ENCODE results near the gene BLOC1S2.
"Not testable (repeated sequence)": the region's sequence is repeated elsewhere in the genome, so short reads cannot be mapped to it uniquely, and the experiment has no call there.

BLOC1S2 gene

DNA sequence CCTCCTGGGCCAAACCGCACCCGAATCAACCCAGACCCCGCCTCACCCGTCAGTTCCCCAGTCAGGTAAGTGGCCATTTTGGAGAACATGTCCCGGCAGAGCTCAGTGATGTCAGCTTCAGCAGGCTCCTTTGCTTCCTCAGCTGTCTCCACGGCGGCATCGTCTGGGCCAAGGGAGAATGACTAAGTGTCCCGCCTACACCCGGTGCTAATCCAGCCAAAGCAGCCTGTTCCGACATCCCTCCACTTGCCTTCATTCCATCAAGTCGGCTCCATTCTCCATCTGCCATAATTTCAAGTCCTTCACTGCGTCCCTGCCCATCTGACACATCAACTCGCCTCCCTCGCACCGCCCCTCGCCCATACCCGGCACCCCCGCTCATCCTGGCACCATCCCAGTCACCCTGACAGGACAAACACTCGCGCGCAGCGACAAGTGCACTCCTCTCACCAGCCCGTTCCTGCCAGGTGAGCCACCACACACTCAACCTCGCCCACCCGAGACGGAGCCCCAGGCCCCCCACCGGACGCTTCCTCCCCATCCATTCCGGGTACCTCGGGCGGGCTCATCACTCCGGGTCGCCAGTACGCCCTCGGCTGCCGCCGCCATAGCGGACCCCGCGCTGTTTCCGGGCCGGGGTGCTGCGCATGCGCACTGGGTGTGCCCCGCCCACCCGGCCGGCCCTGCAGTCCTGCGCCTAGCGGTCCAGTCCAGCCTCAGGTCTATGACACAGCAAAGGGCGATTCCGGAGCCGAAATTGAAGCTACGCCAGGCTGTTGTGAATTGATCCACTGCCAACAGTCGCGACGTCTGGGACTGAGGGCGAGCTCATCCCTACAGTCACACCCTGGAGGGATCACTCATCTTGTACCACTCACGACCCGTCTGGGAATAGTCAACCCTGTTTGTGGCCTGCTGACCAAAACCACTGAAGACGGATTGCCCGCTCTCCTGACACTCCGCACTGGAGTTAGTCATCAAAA lies at the start of gene BLOC1S2:
TSS of gene BLOC1S2 (minus strand) at position 630 of the 983 bp plus-strand sequence. CDS start at position 609, 21 bp downstream.
- peak; percentile 70 to 78 (median 76) for DNase-seq (ENCODE audit: low read depth in 3 of 3)

DNA sequence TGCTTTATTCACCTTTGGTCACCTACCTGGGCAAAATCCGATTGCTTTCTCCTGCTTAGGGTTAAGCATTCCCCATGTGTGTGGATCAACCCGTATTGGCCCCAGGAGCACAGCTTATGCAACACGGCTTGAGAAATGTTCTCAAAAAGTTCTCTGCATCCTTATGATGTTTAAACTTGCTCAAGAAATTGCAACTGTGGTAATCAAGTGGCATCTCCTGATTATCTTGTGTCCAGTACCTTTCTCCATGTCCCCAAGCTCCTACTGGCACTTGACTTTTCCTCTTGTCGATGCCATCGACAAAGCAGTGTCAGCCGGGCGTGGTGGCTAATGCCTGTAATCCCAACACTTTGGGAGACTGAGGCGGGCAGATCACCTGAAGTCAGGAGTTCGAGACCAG lies 48.3 kb upstream of the BLOC1S2 start:
- no peak for DNase-seq (ENCODE audit: low read depth in 3 of 3)

DNA sequence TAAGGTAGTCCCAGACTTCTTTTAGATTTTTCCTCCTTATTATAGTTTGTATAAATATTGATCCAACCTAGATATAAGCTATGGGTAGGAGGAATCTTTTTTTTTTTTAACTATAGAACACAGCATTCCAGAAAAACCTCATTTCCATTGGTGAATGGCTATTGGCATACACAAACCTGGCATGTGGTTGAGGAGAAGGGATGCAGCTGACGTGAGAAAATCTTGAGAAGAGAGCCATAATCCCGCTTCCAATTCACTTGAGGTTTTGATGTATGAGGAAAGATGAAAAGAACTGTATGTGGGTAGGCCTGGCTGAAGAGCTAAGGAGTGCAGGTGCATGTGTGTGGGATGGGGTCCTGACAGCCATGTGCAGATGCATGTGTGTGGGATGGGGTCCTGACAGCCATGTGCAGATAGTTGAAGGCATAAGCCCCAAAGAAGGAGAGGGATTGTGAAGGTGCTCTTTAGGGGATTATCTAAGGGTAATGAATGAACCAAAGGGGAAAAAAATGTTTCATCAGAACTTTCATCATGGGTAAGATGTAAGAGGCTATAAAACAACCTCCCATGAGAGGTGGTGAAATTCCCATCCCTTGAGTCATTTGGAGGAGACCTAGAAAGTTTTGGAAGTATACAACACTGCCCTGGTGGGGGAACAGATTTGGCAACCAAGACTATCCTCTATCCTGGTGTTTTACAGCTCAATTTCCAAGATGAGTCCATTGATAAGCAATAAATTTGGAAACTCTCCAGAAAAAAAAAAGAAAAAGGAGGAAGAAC lies 47.4 kb upstream of the BLOC1S2 start:
- no peak for DNase-seq (ENCODE audit: low read depth in 3 of 3)

DNA sequence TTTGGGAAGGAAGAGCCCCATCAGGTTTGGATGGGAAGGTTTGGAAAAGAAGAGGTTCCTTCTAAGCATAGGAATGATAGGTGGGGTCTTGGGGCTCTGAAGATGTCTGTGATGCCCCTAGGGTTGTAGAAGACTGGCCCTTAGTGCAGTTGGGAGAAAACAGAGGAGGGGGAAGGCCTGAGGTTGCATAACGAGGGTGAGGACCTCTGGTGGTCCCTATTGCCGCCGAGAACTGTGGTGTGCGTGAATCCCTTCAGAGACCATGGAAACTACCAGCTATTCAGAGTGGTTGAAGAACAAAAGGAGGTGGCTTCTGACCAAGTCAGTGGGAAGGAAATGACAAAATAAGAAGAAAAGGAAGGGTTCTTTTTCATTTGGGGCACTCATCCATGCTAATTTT lies 46.6 kb upstream of the BLOC1S2 start:
- DNase-seq (ENCODE audit: low read depth in 3 of 3), result no peak

DNA sequence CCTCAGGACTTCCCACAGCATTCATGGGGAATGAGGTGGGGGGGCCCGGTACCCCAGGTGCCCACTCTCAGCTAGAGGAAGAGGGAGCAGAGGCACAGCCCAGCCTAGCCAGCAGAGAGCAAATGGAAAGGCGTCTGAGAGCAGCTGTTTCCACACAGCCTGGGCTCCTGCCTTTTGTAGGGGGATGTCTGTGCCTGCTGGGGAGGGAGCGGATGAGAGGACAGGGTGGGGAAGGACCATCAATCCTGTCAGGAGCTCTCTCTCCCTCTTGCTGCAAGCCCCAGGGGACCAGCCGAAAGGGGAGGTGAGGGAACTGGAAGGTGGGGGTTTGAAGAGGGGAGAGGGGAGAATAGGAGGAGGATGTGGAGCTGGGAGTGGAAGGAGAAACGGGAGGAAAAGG lies 43.6 kb upstream of the BLOC1S2 start, which contains the start of gene PKD2L1:
TSS of gene PKD2L1 (minus strand) at position 150 of the 400 bp plus-strand sequence. CDS start at position 25, 125 bp downstream.
- no peak for DNase-seq (ENCODE audit: low read depth in 3 of 3)

- DNase-seq (ENCODE audit: low read depth in 3 of 3), result no peak
Observed at GRCh38 chr10:100328198-100328597, 41.7 kb upstream of the BLOC1S2 start.

DNA sequence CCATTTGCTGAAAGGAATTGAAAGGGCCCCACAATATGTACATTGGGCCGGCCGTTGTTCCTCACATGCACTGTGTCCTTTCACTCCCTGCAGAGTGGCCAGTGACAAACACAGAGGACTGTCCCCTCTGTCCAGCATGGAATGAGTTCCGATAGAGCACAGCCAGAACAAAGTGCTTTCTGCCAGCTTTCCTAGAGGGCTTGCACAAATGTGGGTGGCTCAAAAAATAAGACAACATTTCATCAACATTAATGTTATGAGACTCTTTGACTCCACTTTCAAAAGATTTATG lies 41.2 kb upstream of the BLOC1S2 start:
- DNase-seq (ENCODE audit: low read depth in 3 of 3), result no peak

DNA sequence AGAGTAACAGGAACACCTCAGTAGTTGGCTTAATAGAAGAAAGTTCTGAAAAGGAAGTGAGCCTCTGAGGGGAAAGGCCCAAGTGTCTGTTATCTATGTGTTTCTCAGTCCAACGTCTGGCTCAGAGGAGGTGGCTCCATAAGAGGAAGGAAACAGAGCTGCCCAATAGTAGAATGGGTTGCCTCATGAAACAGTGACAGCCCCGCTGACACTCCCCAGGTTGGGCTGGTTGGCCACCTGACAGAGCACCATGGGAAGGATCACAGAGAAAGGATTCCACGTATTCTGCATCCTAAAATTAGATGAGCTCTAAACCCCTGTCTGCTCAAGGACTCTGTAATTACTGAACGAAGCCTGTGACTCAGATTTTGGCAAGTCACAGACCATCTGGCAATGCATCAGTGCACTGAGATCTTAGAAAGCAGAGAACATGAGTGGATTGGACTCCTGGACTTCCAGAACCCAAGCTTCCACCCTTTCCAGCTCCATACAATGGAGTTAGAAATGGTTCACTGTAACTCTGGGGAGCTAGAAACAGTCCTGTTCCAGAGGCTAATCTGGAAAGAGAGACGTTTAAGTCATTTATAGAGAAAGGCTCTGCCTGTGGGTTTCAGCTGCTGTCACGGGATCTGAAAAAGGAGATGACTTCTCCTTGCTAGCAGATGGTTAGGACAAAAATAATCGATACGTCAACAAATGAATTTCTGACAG lies 40.7 kb upstream of the BLOC1S2 start:
- no peak for DNase-seq (ENCODE audit: low read depth in 3 of 3)

DNA sequence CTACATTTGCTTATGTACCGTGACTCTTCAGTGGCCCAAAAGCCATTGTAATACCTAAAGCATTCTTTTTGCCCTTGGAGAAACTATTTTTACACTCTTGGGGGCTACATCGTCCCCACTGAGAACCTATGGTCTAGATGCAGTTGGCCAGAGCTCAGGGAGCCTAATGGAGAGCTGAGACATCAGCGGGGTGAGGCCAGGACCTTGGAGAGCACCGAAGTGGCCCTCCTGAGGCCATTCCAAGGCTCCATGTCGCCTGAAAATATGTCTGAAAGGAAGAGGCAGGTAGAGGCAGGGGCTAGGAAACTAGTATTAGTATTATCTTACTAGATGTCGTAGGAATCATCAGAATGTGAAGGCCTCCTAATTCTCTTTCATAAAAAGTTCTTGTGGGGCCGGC lies 38.7 kb upstream of the BLOC1S2 start:
- DNase-seq (ENCODE audit: low read depth in 3 of 3), result no peak

GRCh38 chr10:100319707-100320402 lies 33.4 kb upstream of the BLOC1S2 start:
- DNase-seq (ENCODE audit: low read depth in 3 of 3), result no peak

GRCh38 chr10:100318207-100318606 lies 31.7 kb upstream of the BLOC1S2 start:
- DNase-seq (ENCODE audit: low read depth in 3 of 3), result no peak

DNA sequence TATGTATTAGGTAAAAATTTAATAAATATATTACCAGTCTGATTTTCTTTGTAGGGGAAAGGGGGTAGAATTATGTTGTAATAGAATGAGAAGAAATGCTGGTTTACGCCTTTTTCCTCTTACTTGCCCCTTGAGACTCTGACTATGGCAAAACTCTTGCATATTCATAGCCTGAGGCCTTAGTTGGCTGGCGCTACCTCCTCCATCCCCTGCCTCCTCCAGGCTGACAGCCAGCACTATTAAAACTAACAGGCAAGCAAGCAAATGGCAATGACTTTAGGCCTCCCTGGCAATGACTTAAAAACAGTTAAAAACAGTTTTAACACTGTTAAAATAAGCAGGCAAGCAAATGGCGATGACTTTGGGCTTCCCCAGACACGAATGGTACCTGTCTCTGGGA lies 29.1 kb upstream of the BLOC1S2 start:
- no peak for DNase-seq (ENCODE audit: low read depth in 3 of 3)

DNA sequence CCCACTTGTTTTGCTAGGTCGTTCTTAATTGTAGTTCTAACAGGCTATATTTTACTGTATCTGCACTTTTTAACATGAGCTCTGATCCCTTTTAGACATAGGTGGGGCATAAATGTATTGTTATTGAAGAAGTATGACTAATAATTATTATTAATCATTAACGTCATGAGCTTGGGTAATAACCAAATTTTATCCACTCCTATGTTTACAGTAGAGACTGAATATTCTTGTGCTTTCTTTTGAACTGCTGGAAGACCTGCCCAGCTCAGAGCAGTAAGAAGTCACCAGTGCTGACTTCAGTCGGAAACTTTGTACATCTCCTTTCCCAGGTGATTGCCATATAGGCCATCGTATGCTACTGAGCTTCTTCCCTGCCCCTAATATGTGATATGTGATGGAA lies 24.8 kb upstream of the BLOC1S2 start:
- no peak for DNase-seq (ENCODE audit: low read depth in 3 of 3)

DNA sequence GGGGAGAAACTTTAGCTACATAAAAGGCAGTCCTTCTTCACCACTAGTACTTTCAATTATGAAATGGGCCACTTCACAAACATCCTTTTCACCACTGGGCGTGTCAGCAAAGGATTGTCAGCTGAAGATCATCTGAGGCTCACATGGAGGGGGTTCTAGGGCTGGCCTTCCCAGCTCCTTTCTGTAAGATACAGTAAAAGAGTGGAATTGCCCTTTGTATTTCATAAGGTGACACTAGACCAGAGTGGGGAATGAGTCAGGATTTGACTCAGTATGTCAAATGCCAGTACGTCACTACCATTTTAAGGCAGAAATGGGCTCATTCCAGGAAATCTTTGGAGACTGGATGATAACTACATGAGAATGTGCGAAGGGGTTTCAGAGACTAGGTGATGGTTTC lies 21.2 kb upstream of the BLOC1S2 start:
- DNase-seq (ENCODE audit: low read depth in 3 of 3), result no peak

GRCh38 chr10:100306861-100307260 lies 20.4 kb upstream of the BLOC1S2 start:
- no peak for DNase-seq (ENCODE audit: low read depth in 3 of 3)

DNA sequence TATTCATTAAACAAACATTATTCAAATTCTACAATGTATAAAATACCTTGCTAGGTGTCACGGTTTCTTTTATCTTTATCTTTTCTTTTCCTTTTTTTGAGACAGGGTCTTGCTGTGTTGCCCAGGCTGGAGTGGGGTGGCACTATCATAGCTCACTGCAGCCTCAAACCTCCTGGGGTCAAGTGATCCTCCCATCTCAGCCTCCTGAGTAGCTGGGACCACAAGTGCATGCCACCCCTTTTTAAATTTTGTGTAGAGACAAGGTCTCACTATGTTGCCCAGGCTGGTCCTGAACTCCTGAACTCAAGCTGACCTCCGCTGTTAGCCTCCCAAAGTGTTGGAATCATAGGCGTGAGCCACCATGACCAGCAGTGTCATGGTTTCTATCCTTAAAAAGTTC lies 17.9 kb upstream of the BLOC1S2 start:
- no peak for DNase-seq (ENCODE audit: low read depth in 3 of 3)

- no peak for DNase-seq (ENCODE audit: low read depth in 3 of 3)
Observed at GRCh38 chr10:100303724-100304319, 17.3 kb upstream of the BLOC1S2 start.

- DNase-seq (ENCODE audit: low read depth in 3 of 3), result not testable (repeated sequence)
Observed at GRCh38 chr10:100301123-100301522, 14.6 kb upstream of the BLOC1S2 start.

GRCh38 chr10:100297242-100297641 lies 10.8 kb upstream of the BLOC1S2 start:
- DNase-seq (ENCODE audit: low read depth in 3 of 3), result no peak

DNA sequence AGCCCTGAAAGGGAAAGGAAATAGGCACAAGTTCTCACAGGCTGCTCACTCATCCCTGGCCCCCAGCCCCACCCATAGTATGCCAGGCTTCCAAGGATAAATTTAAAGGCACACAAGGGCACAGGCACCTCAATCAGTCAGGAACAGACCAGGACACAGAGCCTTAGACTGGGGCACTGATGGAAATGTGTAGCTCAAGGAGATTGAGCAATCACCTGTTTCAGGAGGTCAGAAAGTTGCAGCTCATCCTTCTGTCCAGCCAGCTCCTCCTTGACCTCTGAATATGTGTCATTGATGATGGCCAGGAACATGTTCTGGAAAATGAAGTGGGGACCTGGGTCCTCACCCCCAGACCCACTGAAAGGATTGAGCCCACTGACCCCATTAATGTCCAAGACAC lies 6.6 kb upstream of the BLOC1S2 start:
- no peak for DNase-seq (ENCODE audit: low read depth in 3 of 3)

DNA sequence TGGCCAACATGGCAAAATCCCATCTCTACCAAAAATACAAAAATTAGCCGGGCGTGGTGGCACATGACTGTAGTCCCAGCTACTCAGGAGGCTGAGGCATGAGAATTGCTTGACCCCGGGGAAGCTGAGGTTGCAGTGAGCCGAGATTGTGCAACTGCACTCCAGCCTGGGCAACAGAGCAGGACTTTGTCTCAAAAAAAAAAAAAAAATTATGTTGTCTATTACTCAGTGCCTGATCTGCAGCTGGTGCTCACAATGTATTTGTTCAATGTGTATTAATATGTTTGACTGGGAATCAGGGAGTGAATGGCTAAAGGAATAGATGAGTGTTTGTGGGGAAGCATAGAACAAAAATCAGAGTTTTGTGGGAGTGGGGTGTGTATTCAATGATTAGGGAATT lies 5.8 kb upstream of the BLOC1S2 start:
- not testable (repeated sequence) for DNase-seq (ENCODE audit: low read depth in 3 of 3)
